Upper lobe of left lung (tissue), 6 donors: Measurements from ENCODE around the gene SLC5A2. TPM values are rescaled to one million over a fixed set of nuclear protein-coding genes. Genes with fewer than 3 reads are reported as not detected.
A peak's percentile ranks its signal among the peaks of the same experiment; 100 is the strongest.

Experiments used
- ATAC-seq, 2 donors: fragments of 200-7000 bp; cut with Tn5 transposase; one replicate each; pipeline ENCODE4 v1.9.1; 2022; ENCODE audit warnings: mild to moderate bottlenecking in 2 of 2, moderate library complexity in 2 of 2; ENCODE audit not compliant: low FRiP score in 2 of 2
- DNase-seq, 2 donors: peaks; one replicate each; pipeline ENCODE4 v3.0.0-alpha.2; 2019 to 2020
- H3K27ac ChIP-seq, 4 donors: fragments of 200-600 bp; sonication (generic); one replicate each; pipeline ENCODE4 v1.5.1; 2016 to 2019
- H3K27me3 ChIP-seq, 4 donors: fragments of 200-600 bp; sonication (generic); one replicate each; pipeline ENCODE4 v1.5.1; 2017 to 2019
- H3K36me3 ChIP-seq, 4 donors: fragments of 200-600 bp; sonication (generic); one replicate each; pipeline ENCODE4 v1.5.1; 2016 to 2019
- H3K4me1 ChIP-seq, 4 donors: fragments of 200-600 bp; sonication (generic); one replicate each; pipeline ENCODE4 v1.5.1; 2018 to 2019
- H3K4me3 ChIP-seq, 4 donors: fragments of 200-600 bp; sonication (generic); one replicate each; pipeline ENCODE4 v1.5.1; 2017 to 2019; ENCODE audit warnings: mild to moderate bottlenecking in 2 of 4, moderate library complexity in 1 of 4
- H3K9me3 ChIP-seq, 4 donors: fragments of 200-600 bp; sonication (generic); one replicate each; pipeline ENCODE4 v1.5.1; 2018 to 2019
- EP300 ChIP-seq, 4 donors: sonication (generic); formaldehyde crosslinking; IDR thresholded peaks; one replicate each; pipeline ENCODE4 v1.5.1; 2017; ENCODE audit warnings: antibody characterized with exemption in 4 of 4, control low read depth in 2 of 4
- POLR2A ChIP-seq, 4 donors: fragments of 450-650 bp; IDR thresholded peaks; one replicate each; pipeline ENCODE4 v1.5.1; 2016 to 2017; ENCODE audit warnings: antibody characterized with exemption in 4 of 4, mild to moderate bottlenecking in 2 of 4
- POLR2AphosphoS5 ChIP-seq, 2 donors: sonication (generic); formaldehyde crosslinking; IDR thresholded peaks; one replicate each; pipeline ENCODE4 v1.5.1; 2017; ENCODE audit warnings: antibody characterized with exemption in 2 of 2
- WGBS, 2 donors: methylation state at CpG; one replicate each; pipeline ENCODE4 v1.1.5; 2017 to 2018; 5-methylcytosine and 5-hydroxymethylcytosine counted together
- total RNA-seq, 6 donors: library from RNA; depleted of rRNA in 4 of 6; stranded (reverse); fragments of >200 nt in 4 of 6; gene quantifications; one replicate each; pipeline versions ENCODE4 v1.1.0 to v1.2.1, GENCODE V29; 2016 to 2021
- TF ChIP-seq, protein P1 (sequence below), 6 experiments: fragments of 450-650 bp in 4 of 6; fragments of 200-600 bp in 2 of 6; sonication (generic) in 2 of 6; IDR thresholded peaks; one replicate each; pipeline ENCODE4 v1.5.1; 2016 to 2019; ENCODE audit warnings: antibody characterized with exemption in 6 of 6
- donor health status: DM: no; HTN: no; CAD: no; lungs with moderate emphysema.
- donor health status: DM: no; HTN: yes; CAD: no; lungs with severe emphysema.

Gene SLC5A2
- total RNA-seq, 6 donors from 2014 or later = 0.84 to 3.3 (median 1.2) TPM

GRCh38 chr16:31498493-31498892 lies 15.6 kb downstream of the SLC5A2 start:
- H3K4me1 ChIP-seq = peaks cover 5 to 42% (median 20%) of the 10 kb centered on the region in 4 donors
- peaks cover 3 to 64% (median 32%) of the 10 kb centered on the region in 4 donors for H3K36me3 ChIP-seq
- no peaks in the 10 kb centered on the region for H3K9me3 ChIP-seq
- no peak overlapping the region for H3K27ac ChIP-seq
- WGBS, 2 donors = 91 to 100% methylated on average over 8 of the region's 8 CpGs
- TF ChIP-seq EP300 (IDR thresholded peaks at IDR 0.05) (no peak), POLR2A (IDR thresholded peaks at IDR 0.05) (no peak), POLR2AphosphoS5 (IDR thresholded peaks at IDR 0.05) (no peak)
- TF ChIP-seq, protein P1, sequence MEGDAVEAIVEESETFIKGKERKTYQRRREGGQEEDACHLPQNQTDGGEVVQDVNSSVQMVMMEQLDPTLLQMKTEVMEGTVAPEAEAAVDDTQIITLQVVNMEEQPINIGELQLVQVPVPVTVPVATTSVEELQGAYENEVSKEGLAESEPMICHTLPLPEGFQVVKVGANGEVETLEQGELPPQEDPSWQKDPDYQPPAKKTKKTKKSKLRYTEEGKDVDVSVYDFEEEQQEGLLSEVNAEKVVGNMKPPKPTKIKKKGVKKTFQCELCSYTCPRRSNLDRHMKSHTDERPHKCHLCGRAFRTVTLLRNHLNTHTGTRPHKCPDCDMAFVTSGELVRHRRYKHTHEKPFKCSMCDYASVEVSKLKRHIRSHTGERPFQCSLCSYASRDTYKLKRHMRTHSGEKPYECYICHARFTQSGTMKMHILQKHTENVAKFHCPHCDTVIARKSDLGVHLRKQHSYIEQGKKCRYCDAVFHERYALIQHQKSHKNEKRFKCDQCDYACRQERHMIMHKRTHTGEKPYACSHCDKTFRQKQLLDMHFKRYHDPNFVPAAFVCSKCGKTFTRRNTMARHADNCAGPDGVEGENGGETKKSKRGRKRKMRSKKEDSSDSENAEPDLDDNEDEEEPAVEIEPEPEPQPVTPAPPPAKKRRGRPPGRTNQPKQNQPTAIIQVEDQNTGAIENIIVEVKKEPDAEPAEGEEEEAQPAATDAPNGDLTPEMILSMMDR (IDR thresholded peaks at IDR 0.05) = no peak
- ATAC-seq (no peak), DNase-seq (no peak)
- no peak overlapping the region for H3K4me3 ChIP-seq
- H3K27me3 ChIP-seq = no peaks in the 10 kb centered on the region

- Histone ChIP-seq H3K9me3 (no peaks in the 10 kb centered on the region), H3K4me3 (no peak overlapping the region), H3K27me3 (no peaks in the 10 kb centered on the region), H3K36me3 (peaks cover 0 to 55% (median 29%) of the 10 kb centered on the region in 4 donors), H3K27ac (no peak overlapping the region), H3K4me1 (peaks cover 9 to 52% (median 33%) of the 10 kb centered on the region in 4 donors)
- ATAC-seq (no peak), DNase-seq (no peak)
- WGBS, 2 donors = 92 to 94% methylated on average over 7 to 8 of the region's 8 CpGs
- TF ChIP-seq POLR2AphosphoS5 (IDR thresholded peaks at IDR 0.05) = no peak
- TF ChIP-seq POLR2A (IDR thresholded peaks at IDR 0.05) = no peak
- no peak for TF ChIP-seq EP300 (IDR thresholded peaks at IDR 0.05)
- TF ChIP-seq, protein P1 (IDR thresholded peaks at IDR 0.05) = no peak
Observed at GRCh38 chr16:31499928-31500327, 17.0 kb downstream of the SLC5A2 start.

- no peak for DNase-seq
- Histone ChIP-seq H3K9me3 (no peaks in the 10 kb centered on the region), H3K36me3 (peaks cover 0 to 49% (median 25%) of the 10 kb centered on the region in 4 donors), H3K27ac (peak overlapping the region in 1 of 4 donors; percentile 47), H3K27me3 (no peaks in the 10 kb centered on the region), H3K4me1 (peaks cover 10 to 48% (median 33%) of the 10 kb centered on the region in 4 donors), H3K4me3 (no peak overlapping the region)
- TF ChIP-seq POLR2A (IDR thresholded peaks at IDR 0.05) (no peak), POLR2AphosphoS5 (IDR thresholded peaks at IDR 0.05) (no peak), EP300 (IDR thresholded peaks at IDR 0.05) (no peak)
- TF ChIP-seq, protein P1 (IDR thresholded peaks at IDR 0.05) = no peak
- ATAC-seq = no peak
- WGBS, 2 donors = 69 to 82% methylated on average over 3 of the region's 3 CpGs
Observed at GRCh38 chr16:31501226-31501965, 18.5 kb downstream of the SLC5A2 start.

GRCh38 chr16:31501966-31502348 lies 19.0 kb downstream of the SLC5A2 start:
- Histone ChIP-seq H3K4me3 (no peak overlapping the region), H3K27me3 (no peaks in the 10 kb centered on the region), H3K9me3 (no peaks in the 10 kb centered on the region), H3K27ac (peak overlapping the region in 3 of 4 donors; percentile 14 to 78 (median 44)), H3K36me3 (peaks cover 0 to 44% (median 22%) of the 10 kb centered on the region in 4 donors), H3K4me1 (peaks cover 16 to 50% (median 37%) of the 10 kb centered on the region in 4 donors)
- WGBS, 2 donors = 85 to 87% methylated on average over 4 of the region's 4 CpGs
- no peak for DNase-seq
- ATAC-seq = no peak
- TF ChIP-seq EP300 (IDR thresholded peaks at IDR 0.05) (no peak), POLR2AphosphoS5 (IDR thresholded peaks at IDR 0.05) (no peak), POLR2A (IDR thresholded peaks at IDR 0.05) (no peak)
- TF ChIP-seq, protein P1 (IDR thresholded peaks at IDR 0.05) = no peak
